Measurements from ENCODE around the gene DGUOK.

Gene DGUOK

GRCh38 chr2:73952499-73953446, 26.1 kb downstream of the DGUOK start:
- DNase-seq (ENCODE audit: low spot score), result no peak

GRCh38 chr2:73956218-73956865, 29.7 kb downstream of the DGUOK start:
- no peak for DNase-seq (ENCODE audit: low spot score)

- DNase-seq (ENCODE audit: low spot score), result no peak
Measured at GRCh38 chr2:73961274-73961673, 34.6 kb downstream of the DGUOK start.

- DNase-seq (ENCODE audit: low spot score), result no peak
Measured at GRCh38 chr2:73961823-73962615, 35.3 kb downstream of the DGUOK start.

- no peak for DNase-seq (ENCODE audit: low spot score)
Measured at GRCh38 chr2:73962798-73963197, 36.1 kb downstream of the DGUOK start.

GRCh38 chr2:73963385-73964120, 36.9 kb downstream of the DGUOK start:
- no peak for DNase-seq (ENCODE audit: low spot score)

GRCh38 chr2:73964223-73964622, 37.5 kb downstream of the DGUOK start:
- no peak for DNase-seq (ENCODE audit: low spot score)

GRCh38 chr2:73965053-73965452, 38.4 kb downstream of the DGUOK start:
- DNase-seq (ENCODE audit: low spot score), result no peak

- DNase-seq (ENCODE audit: low spot score), result no peak
Measured at GRCh38 chr2:73968357-73968937, 41.8 kb downstream of the DGUOK start.

- DNase-seq (ENCODE audit: low spot score), result no peak
Measured at GRCh38 chr2:73969356-73969755, 42.7 kb downstream of the DGUOK start.

- peak; percentile 38 for DNase-seq (ENCODE audit: low spot score)
Measured at GRCh38 chr2:73970141-73970803, 43.6 kb downstream of the DGUOK start.

- peak; percentile 92 for DNase-seq (ENCODE audit: low spot score)
Measured at GRCh38 chr2:73970850-73971471, 44.3 kb downstream of the DGUOK start.

GRCh38 chr2:73971722-73972121, 45.0 kb downstream of the DGUOK start:
- no peak for DNase-seq (ENCODE audit: low spot score)

GRCh38 chr2:73972846-73973245, 46.2 kb downstream of the DGUOK start:
- no peak for DNase-seq (ENCODE audit: low spot score)

GRCh38 chr2:73975731-73976130, 49.1 kb downstream of the DGUOK start:
- DNase-seq (ENCODE audit: low spot score), result no peak

- no peak for DNase-seq (ENCODE audit: low spot score)
Measured at GRCh38 chr2:73976803-73977202, 50.1 kb downstream of the DGUOK start.

GRCh38 chr2:73977466-73977865, 50.8 kb downstream of the DGUOK start:
- DNase-seq (ENCODE audit: low spot score), result no peak

- no peak for DNase-seq (ENCODE audit: low spot score)
Measured at GRCh38 chr2:73979021-73979420, 52.3 kb downstream of the DGUOK start.

- no peak for DNase-seq (ENCODE audit: low spot score)
Measured at GRCh38 chr2:73979686-73980085, 53.0 kb downstream of the DGUOK start.

GRCh38 chr2:73980566-73980965, 53.9 kb downstream of the DGUOK start:
- no peak for DNase-seq (ENCODE audit: low spot score)

All from hematopoietic multipotent progenitor cell treated with erythropoietin and hydrocortisone succinate and interleukin-3 and kit ligand, for 15 days (in vitro differentiated cells).